Pancreas (tissue), 10 donors: ENCODE data around the gene GABBR2. TPM values are rescaled to one million over a fixed set of nuclear protein-coding genes. Genes with fewer than 3 reads are reported as not detected.

Experiments
- ATAC-seq, 4 donors: fragments of 200-7000 bp; cut with Tn5 transposase; one replicate each; pipeline versions ENCODE4 v1.8.0 to v1.9.1; 2020; ENCODE audit warnings: mild to moderate bottlenecking in 4 of 4, moderate library complexity in 4 of 4
- DNase-seq, 6 donors: peaks; one replicate each; pipeline ENCODE4 v3.0.0-alpha.2; 2020
- FAIRE-seq: peaks from 2 replicates; lab custom pipeline; 2012; peaks lifted over from hg19 to GRCh38; lab: Jason Lieb, UNC
- H3K27ac ChIP-seq, 4 donors: fragments of 200-600 bp; sonication (generic); 1 replicate in 3 of 4; 2 replicates in 1 of 4; pipeline versions ENCODE4 v1.5.0 to v1.8.0; 2020
- H3K27me3 ChIP-seq, 4 donors: fragments of 200-600 bp; one replicate each; pipeline ENCODE4 v1.8.0; 2021
- H3K36me3 ChIP-seq, 3 donors: fragments of 200-600 bp; sonication (generic) in 1 of 3; one replicate each; pipeline versions ENCODE4 v1.5.0 to v1.8.0; 2020 to 2021
- H3K4me1 ChIP-seq, 3 donors: fragments of 200-600 bp; one replicate each; pipeline ENCODE4 v1.8.0; 2021
- H3K4me3 ChIP-seq, 4 donors: fragments of 200-600 bp; sonication (generic) in 2 of 4; one replicate each; pipeline versions ENCODE4 v1.5.0 to v1.8.0; 2020 to 2021
- H3K9me3 ChIP-seq, 4 donors: fragments of 200-600 bp; one replicate each; pipeline ENCODE4 v1.8.0; 2021
- WGBS, 2 donors: extraction: QIAGEN DNeasy Blood & Tissue Kit; methylation state at CpG; one replicate each; pipeline ENCODE4 v1.1.7; 2013; 5-methylcytosine and 5-hydroxymethylcytosine counted together
- intact Hi-C, 3 donors: fragments of 100-400 bp; cut with DNase I; formaldehyde crosslinking; loops; one replicate each; pipeline versions ENCODE4 v1.11.1 to v1.14.2; 2022
- polyA plus RNA-seq, 2 donors: library from polyadenylated mRNA; stranded (reverse); fragments of 200-250 nt; gene quantifications; one replicate each; pipeline ENCODE4 v1.2.3, GENCODE V29; 2013
- total RNA-seq, 6 donors: library from RNA; stranded (reverse); fragmentation: NEBNext Ultra II Directional in 4 of 6; extraction: Animal tissue kit (Norgen Biotek cat#: 25700) in 4 of 6; gene quantifications; one replicate each; pipeline versions ENCODE4 v1.2.1 to v1.2.4, GENCODE V29; 2021 to 2023
- TF ChIP-seq, protein P1 (sequence below), 4 donors: fragments of 200-600 bp; sonication (generic) in 3 of 4; IDR thresholded peaks; one replicate each; pipeline versions ENCODE4 v1.5.0 to v1.8.0; 2021; ENCODE audit warnings: antibody characterized with exemption in 4 of 4
- donor health status: healthy with polysubstance abuse.
- donor health status: DM: no; HTN: no; CAD: no; lungs with moderate emphysema.
- donor health status: DM: no; HTN: no; CAD: no.
- donor health status: control.
- donor health status: control.
- donor health status: Bipolar disorder and iron deficiency.
- donor health status: DM: yes; HTN: yes; CAD: no.
- donor health status: DM: no; HTN: no; CAD: no.
- donor health status: DM: no; HTN: no; CAD: no.
- donor health status: DM: yes; HTN: yes; CAD: no.

Gene GABBR2
- total and polyA plus RNA-seq, 8 donors = 0.04 to 0.14 (median 0.07) TPM; not detected in 4

DNA sequence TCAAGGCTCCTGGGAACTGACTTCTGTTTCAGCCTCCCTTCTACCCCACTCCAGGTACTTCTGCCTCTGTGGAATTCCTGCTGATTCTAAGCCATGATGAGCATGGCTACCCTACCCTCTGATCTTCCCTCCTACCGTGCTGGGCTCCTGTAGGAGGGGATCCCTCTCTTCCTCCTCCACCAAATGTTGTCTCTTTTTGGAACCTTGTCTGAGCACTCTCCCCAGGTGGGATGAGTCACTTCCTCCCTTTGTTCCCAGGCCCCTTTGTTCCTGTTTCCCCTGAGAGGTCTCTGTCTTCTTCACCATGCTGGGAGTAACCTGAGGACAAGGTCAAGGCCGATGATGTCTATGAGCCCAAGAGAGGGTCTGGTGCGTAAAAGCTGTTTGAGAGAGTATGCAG is 213.2 kb downstream of the GABBR2 start:
- FAIRE-seq (no peak), DNase-seq (no peak), ATAC-seq (no peak)
- WGBS, 2 donors = 80% methylated on average over 3 of the region's 3 CpGs
- Histone ChIP-seq H3K4me3 (no peak overlapping the region), H3K27me3 (no peaks in the 10 kb centered on the region), H3K9me3 (no peaks in the 10 kb centered on the region), H3K27ac (no peak overlapping the region), H3K4me1 (no peaks in the 10 kb centered on the region), H3K36me3 (no peaks in the 10 kb centered on the region)
- intact Hi-C loops = no loop called here
- TF ChIP-seq, protein P1, sequence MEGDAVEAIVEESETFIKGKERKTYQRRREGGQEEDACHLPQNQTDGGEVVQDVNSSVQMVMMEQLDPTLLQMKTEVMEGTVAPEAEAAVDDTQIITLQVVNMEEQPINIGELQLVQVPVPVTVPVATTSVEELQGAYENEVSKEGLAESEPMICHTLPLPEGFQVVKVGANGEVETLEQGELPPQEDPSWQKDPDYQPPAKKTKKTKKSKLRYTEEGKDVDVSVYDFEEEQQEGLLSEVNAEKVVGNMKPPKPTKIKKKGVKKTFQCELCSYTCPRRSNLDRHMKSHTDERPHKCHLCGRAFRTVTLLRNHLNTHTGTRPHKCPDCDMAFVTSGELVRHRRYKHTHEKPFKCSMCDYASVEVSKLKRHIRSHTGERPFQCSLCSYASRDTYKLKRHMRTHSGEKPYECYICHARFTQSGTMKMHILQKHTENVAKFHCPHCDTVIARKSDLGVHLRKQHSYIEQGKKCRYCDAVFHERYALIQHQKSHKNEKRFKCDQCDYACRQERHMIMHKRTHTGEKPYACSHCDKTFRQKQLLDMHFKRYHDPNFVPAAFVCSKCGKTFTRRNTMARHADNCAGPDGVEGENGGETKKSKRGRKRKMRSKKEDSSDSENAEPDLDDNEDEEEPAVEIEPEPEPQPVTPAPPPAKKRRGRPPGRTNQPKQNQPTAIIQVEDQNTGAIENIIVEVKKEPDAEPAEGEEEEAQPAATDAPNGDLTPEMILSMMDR (IDR thresholded peaks at IDR 0.05) = no peak

DNA sequence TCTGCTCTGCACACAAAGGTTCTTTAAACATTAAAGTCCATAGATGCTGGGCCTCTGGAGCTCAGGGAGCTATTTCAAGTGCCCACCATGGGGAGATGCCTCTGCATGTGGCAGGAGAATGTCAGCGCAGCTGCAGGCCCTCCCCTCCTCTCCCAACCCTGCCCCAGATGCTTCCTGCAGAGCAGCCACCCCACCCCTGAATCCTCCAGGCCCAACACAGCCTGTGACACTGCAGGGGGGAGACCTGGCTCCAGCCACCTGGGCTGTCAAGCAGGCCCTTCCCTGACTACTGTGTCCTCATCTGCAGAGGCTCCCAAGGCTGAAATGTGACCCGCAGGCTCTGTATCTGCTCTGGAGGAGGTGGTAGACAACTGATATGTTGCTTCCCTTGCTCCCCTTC is 213.9 kb downstream of the GABBR2 start:
- ATAC-seq (no peak), FAIRE-seq (no peak), DNase-seq (no peak)
- no peak overlapping the region for H3K4me3 ChIP-seq
- H3K9me3 ChIP-seq = no peaks in the 10 kb centered on the region
- no peaks in the 10 kb centered on the region for H3K27me3 ChIP-seq
- H3K4me1 ChIP-seq = no peaks in the 10 kb centered on the region
- no peaks in the 10 kb centered on the region for H3K36me3 ChIP-seq
- TF ChIP-seq, protein P1 (IDR thresholded peaks at IDR 0.05) = no peak
- 87 to 95% methylated on average over 2 of the region's 2 CpGs for WGBS, 2 donors
- intact Hi-C loops = no loop called here
- no peak overlapping the region for H3K27ac ChIP-seq

DNA sequence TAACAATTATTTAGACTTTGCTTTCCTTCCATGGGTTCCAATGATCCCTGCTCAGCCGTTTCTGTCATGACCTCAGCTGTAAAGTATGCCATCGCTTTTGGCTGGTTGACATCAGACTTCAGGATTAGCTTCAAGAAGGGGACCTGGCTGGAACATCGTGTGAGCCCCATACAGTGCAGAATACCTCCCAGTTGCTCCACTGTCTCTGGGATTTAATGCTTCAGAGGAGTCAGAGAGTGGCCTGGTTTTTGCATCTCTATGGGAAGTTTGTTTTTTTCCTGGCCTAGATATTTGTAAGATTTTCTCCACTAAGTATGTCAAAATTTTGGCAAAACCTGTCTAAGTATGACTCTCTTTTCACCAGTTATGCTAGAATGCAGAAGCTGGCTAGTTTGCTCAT is 216.9 kb downstream of the GABBR2 start:
- H3K4me1 ChIP-seq = no peaks in the 10 kb centered on the region
- TF ChIP-seq, protein P1 (IDR thresholded peaks at IDR 0.05) = no peak
- FAIRE-seq (no peak), DNase-seq (no peak), ATAC-seq (no peak)
- H3K4me3 ChIP-seq = no peak overlapping the region
- H3K36me3 ChIP-seq = no peaks in the 10 kb centered on the region
- intact Hi-C loops = no loop called here
- 57 to 68% methylated on average over 3 of the region's 3 CpGs for WGBS, 2 donors
- H3K27ac ChIP-seq = no peak overlapping the region
- no peaks in the 10 kb centered on the region for H3K27me3 ChIP-seq
- H3K9me3 ChIP-seq = no peaks in the 10 kb centered on the region

GRCh38 chr9:98491231-98491651 is 217.5 kb downstream of the GABBR2 start:
- TF ChIP-seq, protein P1 (IDR thresholded peaks at IDR 0.05) = no peak
- no peak for DNase-seq
- Histone ChIP-seq H3K27me3 (no peaks in the 10 kb centered on the region), H3K4me3 (no peak overlapping the region), H3K4me1 (no peaks in the 10 kb centered on the region), H3K36me3 (no peaks in the 10 kb centered on the region), H3K9me3 (no peaks in the 10 kb centered on the region), H3K27ac (no peak overlapping the region)
- no peak for FAIRE-seq
- no peak for ATAC-seq
- intact Hi-C loops = no loop called here
- 58 to 63% methylated on average over 3 of the region's 3 CpGs for WGBS, 2 donors

DNA sequence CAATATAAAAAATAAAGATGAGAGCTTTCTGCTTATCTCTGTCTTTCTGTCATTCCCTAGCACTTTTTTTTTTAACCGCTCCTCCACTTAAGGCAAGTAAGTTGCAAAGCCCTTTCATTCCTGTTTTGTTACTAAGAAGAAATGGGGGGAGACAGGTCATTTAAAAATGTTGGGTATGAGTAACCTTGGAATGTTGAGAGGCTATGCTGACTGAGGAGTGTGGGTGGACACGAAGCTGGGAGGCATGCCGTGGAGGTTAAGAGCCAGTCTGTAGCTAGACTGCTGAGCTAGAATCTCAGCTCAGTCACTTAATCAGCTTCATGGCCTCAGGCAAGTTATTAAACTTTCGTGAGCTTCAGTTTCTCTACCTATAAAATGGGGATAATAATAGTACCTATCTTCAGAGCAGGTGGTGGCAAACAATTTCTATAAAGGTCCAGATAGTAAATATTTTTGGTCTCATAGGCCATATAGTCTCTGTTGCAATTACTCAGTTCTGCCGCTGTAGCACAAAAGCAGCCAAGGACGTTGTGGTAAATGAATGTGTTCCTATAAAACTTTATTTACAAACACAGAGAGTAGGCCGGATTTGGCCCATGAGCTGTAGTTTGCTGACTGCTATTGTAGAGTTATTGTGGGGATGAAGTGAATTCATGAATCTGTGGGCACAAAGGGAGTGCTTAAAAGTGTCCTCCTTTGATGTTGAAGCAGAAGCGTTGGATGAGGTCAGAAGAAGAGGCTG is 220.0 kb downstream of the GABBR2 start:
- intact Hi-C loops = loop anchor here in 1 of 3 donors (10.0 kb wide), 1 partner anchor 56 kb away; no protein-coding TSS in a partner anchor
- FAIRE-seq (no peak), DNase-seq (no peak), ATAC-seq (no peak)
- H3K4me1 ChIP-seq = no peaks in the 10 kb centered on the region
- H3K9me3 ChIP-seq = no peaks in the 10 kb centered on the region
- H3K27ac ChIP-seq = no peak overlapping the region
- WGBS, 2 donors = 86 to 89% methylated on average over 8 of the region's 8 CpGs
- no peak overlapping the region for H3K4me3 ChIP-seq
- no peaks in the 10 kb centered on the region for H3K36me3 ChIP-seq
- no peaks in the 10 kb centered on the region for H3K27me3 ChIP-seq
- TF ChIP-seq, protein P1 (IDR thresholded peaks at IDR 0.05) = no peak
